Lower leg skin (tissue), 4 donors: Measurements from ENCODE around the gene SFTPA2. TPM values are rescaled to one million over a fixed set of nuclear protein-coding genes. Genes with fewer than 3 reads are reported as not detected.
A peak's percentile ranks its signal among the peaks of the same experiment; 100 is the strongest.
"Not testable (repeated sequence)": the region's sequence is repeated elsewhere in the genome, so short reads cannot be mapped to it uniquely, and the experiment has no call there.

Experiments used
- DNase-seq, 2 donors: peaks; one replicate each; pipeline ENCODE4 v3.0.0-alpha.2; 2019; ENCODE audit warnings: low spot score in 2 of 2
- H3K4me3 ChIP-seq: fragments of 200-600 bp; sonication (generic); 2 replicates; pipeline ENCODE4 v1.5.1; 2017; ENCODE audit warnings: mild to moderate bottlenecking, low read depth; ENCODE audit not compliant: poor library complexity, severe bottlenecking
- CTCF ChIP-seq, 3 donors: fragments of 450-650 bp; IDR thresholded peaks; one replicate each; pipeline ENCODE4 v1.5.1; 2016; ENCODE audit warnings: antibody characterized with exemption in 3 of 3, mild to moderate bottlenecking in 3 of 3, moderate library complexity in 2 of 3
- POLR2A ChIP-seq, 2 donors: fragments of 450-650 bp; IDR thresholded peaks; one replicate each; pipeline ENCODE4 v1.6.1; 2016 to 2017; ENCODE audit warnings: antibody characterized with exemption in 2 of 2, mild to moderate bottlenecking in 1 of 2, moderate library complexity in 1 of 2
- WGBS, 2 donors: methylation state at CpG; one replicate each; pipeline ENCODE4 v1.1.5; 2018; 5-methylcytosine and 5-hydroxymethylcytosine counted together
- intact Hi-C: fragments of 100-400 bp; cut with DNase I; formaldehyde crosslinking; loops from one replicate; pipeline ENCODE4 v1.15.0; 2023; ENCODE audit warnings: low total_unique reads
- total RNA-seq, 4 donors: library from RNA; depleted of rRNA; stranded (reverse); fragments of >200 nt; gene quantifications; one replicate each; pipeline ENCODE4 v1.1.0, GENCODE V29; 2016

Gene SFTPA2
- total RNA-seq, 4 donors from 2014 or later: not detected

GRCh38 chr10:79563426-79563825, 3.2 kb upstream of the SFTPA2 start:
- no peak for DNase-seq
- WGBS, 2 donors: 57 to 71% methylated on average over 4 of the region's 4 CpGs
- intact Hi-C loops: loop anchor here (10.0 kb wide), 1 partner anchor 361 kb away; no protein-coding TSS in a partner anchor
- no peak overlapping the region for H3K4me3 ChIP-seq
- TF ChIP-seq POLR2A (IDR thresholded peaks at IDR 0.05) (no peak), CTCF (IDR thresholded peaks at IDR 0.05) (no peak)

GRCh38 chr10:79562135-79562756, 2.0 kb upstream of the SFTPA2 start:
- intact Hi-C loops: loop anchor here (10.0 kb wide), 1 partner anchor 363 kb away; no protein-coding TSS in a partner anchor
- no peak overlapping the region for H3K4me3 ChIP-seq
- no peak for TF ChIP-seq CTCF (IDR thresholded peaks at IDR 0.05)
- no peak for TF ChIP-seq POLR2A (IDR thresholded peaks at IDR 0.05)
- WGBS, 2 donors: 22 to 25% methylated on average over 17 of the region's 17 CpGs
- DNase-seq: peak in 1 of 2 donors; percentile 33

- WGBS, 2 donors: 88 to 89% methylated on average over 3 of the region's 3 CpGs
- TF ChIP-seq POLR2A (IDR thresholded peaks at IDR 0.05): no peak
- TF ChIP-seq CTCF (IDR thresholded peaks at IDR 0.05): no peak
- intact Hi-C loops: loop anchor here (10.0 kb wide), 1 partner anchor 364 kb away; no protein-coding TSS in a partner anchor
- DNase-seq: no peak
- no peak overlapping the region for H3K4me3 ChIP-seq
Measured at GRCh38 chr10:79561257-79561656, 1.1 kb upstream of the SFTPA2 start.

GRCh38 chr10:79559726-79560125, 481 bp downstream of the SFTPA2 start:
- 74 to 86% methylated on average over 2 of the region's 2 CpGs for WGBS, 2 donors
- intact Hi-C loops: loop anchor here (10.0 kb wide), 1 partner anchor 365 kb away; no protein-coding TSS in a partner anchor

GRCh38 chr10:79556961-79557360, 3.2 kb downstream of the SFTPA2 start:
- intact Hi-C loops, H3K4me3 ChIP-seq, DNase-seq: not testable (repeated sequence)
- 85 to 100% methylated on average over 1 to 2 of the region's 3 CpGs for WGBS, 2 donors

More at GRCh38 chr10:79559726-79560125, 481 bp downstream of the SFTPA2 start:
- DNase-seq: no peak
- H3K4me3 ChIP-seq: no peak overlapping the region
- TF ChIP-seq POLR2A (IDR thresholded peaks at IDR 0.05) (no peak), CTCF (IDR thresholded peaks at IDR 0.05) (no peak)

GRCh38 chr10:79555354-79556309, 4.6 kb downstream of the SFTPA2 start:
- TF ChIP-seq POLR2A (IDR thresholded peaks at IDR 0.05): no peak
- TF ChIP-seq CTCF (IDR thresholded peaks at IDR 0.05): no peak
- no peak overlapping the region for H3K4me3 ChIP-seq
- WGBS, 2 donors: 81 to 85% methylated on average over 11 of the region's 11 CpGs
- intact Hi-C loops: no loop called here
- DNase-seq: no peak
